GM23338 (cell line): ENCODE measurements around the gene NRBP1. TPM values are rescaled to one million over a fixed set of nuclear protein-coding genes. Genes with fewer than 3 reads are reported as not detected.

Experiments
- ATAC-seq: fragments of 200-7000 bp; cut with Tn5 transposase; 3 replicates; pipeline ENCODE4 v1.9.1; 2020
- DNase-seq: peaks from one replicate; pipeline ENCODE4 v3.0.0-alpha.2; 2015; ENCODE audit warnings: low spot score
- H2AFZ ChIP-seq: fragments of 200-600 bp; sonication (generic); 2 replicates; pipeline ENCODE4 v1.8.0; 2016; ENCODE audit warnings: antibody characterized with exemption, mild to moderate bottlenecking, moderate library complexity
- H3F3A ChIP-seq: fragments of 200-600 bp; sonication (generic); replicated peaks from 2 replicates; pipeline ENCODE4 v1.8.0; 2017; ENCODE audit warnings: antibody characterized with exemption, mixed run types, low read depth
- H3K27ac ChIP-seq: fragments of 200-600 bp; sonication (generic); 2 replicates; pipeline ENCODE4 v1.6.1; 2016; ENCODE audit warnings: low read depth
- H3K27me3 ChIP-seq: fragments of 200-600 bp; sonication (generic); 2 replicates; pipeline ENCODE4 v1.8.0; 2016; ENCODE audit warnings: mild to moderate bottlenecking, mixed run types, moderate library complexity; ENCODE audit not compliant: insufficient read depth
- H3K36me3 ChIP-seq: fragments of 200-600 bp; sonication (generic); 2 replicates; pipeline ENCODE4 v1.8.0; 2016; ENCODE audit warnings: mild to moderate bottlenecking; ENCODE audit not compliant: insufficient read depth
- H3K4me1 ChIP-seq: fragments of 200-600 bp; sonication (generic); 2 replicates; pipeline ENCODE4 v1.8.0; 2016; ENCODE audit warnings: mild to moderate bottlenecking, moderate library complexity; ENCODE audit not compliant: insufficient read depth
- H3K4me2 ChIP-seq: fragments of 200-600 bp; sonication (generic); 2 replicates; pipeline ENCODE4 v1.7.1; 2017; ENCODE audit warnings: mixed run types
- H3K4me3 ChIP-seq: fragments of 200-600 bp; sonication (generic); 2 replicates; pipeline ENCODE4 v1.6.1; 2016; ENCODE audit warnings: mixed run types
- H3K79me2 ChIP-seq: fragments of 200-600 bp; sonication (generic); replicated peaks from 2 replicates; pipeline ENCODE4 v1.8.0; 2017; ENCODE audit warnings: mild to moderate bottlenecking; ENCODE audit not compliant: insufficient read depth
- H3K9me2 ChIP-seq: fragments of 200-600 bp; sonication (generic); 2 replicates; pipeline ENCODE4 v1.8.0; 2017; ENCODE audit not compliant: insufficient read depth
- H4K20me1 ChIP-seq: fragments of 200-600 bp; sonication (generic); replicated peaks from 2 replicates; pipeline ENCODE4 v1.8.0; 2017; ENCODE audit warnings: mild to moderate bottlenecking; ENCODE audit not compliant: insufficient read depth
- H3K27ac Mint-ChIP-seq: 2 replicates; pipeline ENCODE4 v1.8.0; 2020; ENCODE audit warnings: inconsistent platforms, mild to moderate bottlenecking, moderate library complexity, mixed read lengths
- H3K27me3 Mint-ChIP-seq: 3 replicates; pipeline ENCODE4 v1.8.0; 2022; ENCODE audit warnings: low read depth, mild to moderate bottlenecking, moderate library complexity, mixed read lengths, inconsistent platforms; ENCODE audit not compliant: insufficient read depth, poor library complexity
- H3K36me3 Mint-ChIP-seq: 3 replicates; pipeline ENCODE4 v1.8.0; 2021; ENCODE audit warnings: low read depth, mild to moderate bottlenecking, inconsistent platforms, moderate library complexity, mixed read lengths
- H3K4me1 Mint-ChIP-seq: 3 replicates; pipeline ENCODE4 v1.8.0; 2020; ENCODE audit warnings: mild to moderate bottlenecking, inconsistent platforms, mixed read lengths
- H3K4me3 Mint-ChIP-seq: 3 replicates; pipeline ENCODE4 v1.8.0; 2021; ENCODE audit warnings: moderate library complexity, mild to moderate bottlenecking, inconsistent platforms, mixed read lengths
- H3K9me3 Mint-ChIP-seq: 3 replicates; pipeline ENCODE4 v1.8.0; 2020; ENCODE audit warnings: moderate library complexity, mild to moderate bottlenecking, inconsistent platforms, mixed read lengths
- CREB1 ChIP-seq: fragments of 250-450 bp; sonication (Bioruptor Pico); IDR thresholded peaks from 2 replicates; pipeline ENCODE4 v1.5.0; 2020; ENCODE audit warnings: low read depth, mild to moderate bottlenecking, moderate library complexity
- EZH2phosphoT487 ChIP-seq: fragments of 200-600 bp; sonication (generic); IDR thresholded peaks from one replicate; pipeline ENCODE4 v1.8.1; 2018; ENCODE audit warnings: antibody characterized with exemption; ENCODE audit not compliant: unreplicated experiment
- POLR2AphosphoS5 ChIP-seq: IDR thresholded peaks from 2 replicates; pipeline ENCODE4 v1.6.1; 2016; ENCODE audit warnings: antibody characterized with exemption, low read depth
- STAT1 ChIP-seq: IDR thresholded peaks from one replicate; pipeline ENCODE4 v1.6.1; 2016; ENCODE audit warnings: antibody characterized with exemption; ENCODE audit not compliant: unreplicated experiment
- ZNF114 ChIP-seq: fragments of 250-450 bp; sonication (Bioruptor Pico); IDR thresholded peaks from 2 replicates; pipeline ENCODE4 v1.5.0; 2020; ENCODE audit warnings: mild to moderate bottlenecking, moderate library complexity
- ZNF462 ChIP-seq: fragments of 250-450 bp; sonication (Bioruptor Pico); IDR thresholded peaks from 2 replicates; pipeline ENCODE4 v1.5.0; 2020; ENCODE audit warnings: mild to moderate bottlenecking, moderate library complexity
- polyA plus RNA-seq: library from polyadenylated mRNA; unstranded; fragments of >200 nt; fragmentation: Nextera tagmentation; extraction: Ambion mirVana; gene quantifications from 2 replicates; pipeline ENCODE4 v1.2.1, GENCODE V29; 2016
- total RNA-seq: library from RNA; depleted of rRNA; stranded (reverse); fragments of >200 nt; shearing (Covaris generic); gene quantifications from 2 replicates; pipeline ENCODE4 v1.2.3, GENCODE V29; 2014
- TF ChIP-seq, protein P1 (sequence below): IDR thresholded peaks from 2 replicates; pipeline ENCODE4 v1.6.1; 2016; ENCODE audit warnings: antibody characterized with exemption
- TF ChIP-seq, protein P2 (sequence below), 2 experiments: fragments of 200-600 bp in 1 of 2; sonication (generic) in 1 of 2; conservative IDR thresholded peaks; 2 replicates each; pipeline versions ENCODE4 v1.5.1 to v1.6.1; 2016 to 2017; ENCODE audit warnings: antibody characterized with exemption in 2 of 2, low read depth in 2 of 2, mild to moderate bottlenecking in 2 of 2, moderate library complexity in 1 of 2

NRBP1 gene
- total and polyA plus RNA-seq, 2 experiments from 2014 or later, result 75.0 to 128 TPM

GRCh38 chr2:27379383-27379835, 49.0 kb upstream of the NRBP1 start (continued):
- TF ChIP-seq ZNF462 (CRISPR knock-in tag) (no peak), POLR2AphosphoS5 (peak; percentile 18; the same call in 1 of the 2 replicates)

GRCh38 chr2:27379836-27380625, 48.4 kb upstream of the NRBP1 start:
- peaks cover 48% of the 10 kb centered on the region for H3K36me3 ChIP-seq
- no peaks in the 10 kb centered on the region for H3K27me3 ChIP-seq
- H3K9me2 ChIP-seq, result no peaks in the 10 kb centered on the region
- Mint-ChIP-seq H3K36me3 (peaks cover 77% of the 10 kb centered on the region), H3K27me3 (peaks cover 27% of the 10 kb centered on the region), H3K4me3 (peak overlapping the region; percentile 90), H3K4me1 (peaks cover 17% of the 10 kb centered on the region), H3K9me3 (no peaks in the 10 kb centered on the region), H3K27ac (peak overlapping the region; percentile 96)
- peak; percentile 42 for DNase-seq
- peaks cover 7% of the 10 kb centered on the region for H3K4me1 ChIP-seq
- H3K4me3 ChIP-seq, result peak overlapping the region; percentile 99
- H3F3A ChIP-seq, result peaks cover 43% of the 10 kb centered on the region
- H4K20me1 ChIP-seq, result no peaks in the 10 kb centered on the region; the same call in none of the 2 replicates
- H3K27ac ChIP-seq, result peak overlapping the region; percentile 99
- ATAC-seq, result no peak
- peak overlapping the region; percentile 99 for H3K4me2 ChIP-seq
- H2AFZ ChIP-seq, result 0 out of 2 replicates have a peak overlapping the region, but pooled peaks have one; percentile 38
- peaks cover 14% of the 10 kb centered on the region for H3K79me2 ChIP-seq
- TF ChIP-seq CREB1 (CRISPR knock-in tag) (no peak), EZH2phosphoT487 (no peak), STAT1 (no peak), POLR2AphosphoS5 (no peak), ZNF114 (CRISPR knock-in tag) (no peak)
- TF ChIP-seq, protein P1, sequence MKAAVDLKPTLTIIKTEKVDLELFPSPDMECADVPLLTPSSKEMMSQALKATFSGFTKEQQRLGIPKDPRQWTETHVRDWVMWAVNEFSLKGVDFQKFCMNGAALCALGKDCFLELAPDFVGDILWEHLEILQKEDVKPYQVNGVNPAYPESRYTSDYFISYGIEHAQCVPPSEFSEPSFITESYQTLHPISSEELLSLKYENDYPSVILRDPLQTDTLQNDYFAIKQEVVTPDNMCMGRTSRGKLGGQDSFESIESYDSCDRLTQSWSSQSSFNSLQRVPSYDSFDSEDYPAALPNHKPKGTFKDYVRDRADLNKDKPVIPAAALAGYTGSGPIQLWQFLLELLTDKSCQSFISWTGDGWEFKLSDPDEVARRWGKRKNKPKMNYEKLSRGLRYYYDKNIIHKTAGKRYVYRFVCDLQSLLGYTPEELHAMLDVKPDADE, result no peak
- TF ChIP-seq, protein P2, sequence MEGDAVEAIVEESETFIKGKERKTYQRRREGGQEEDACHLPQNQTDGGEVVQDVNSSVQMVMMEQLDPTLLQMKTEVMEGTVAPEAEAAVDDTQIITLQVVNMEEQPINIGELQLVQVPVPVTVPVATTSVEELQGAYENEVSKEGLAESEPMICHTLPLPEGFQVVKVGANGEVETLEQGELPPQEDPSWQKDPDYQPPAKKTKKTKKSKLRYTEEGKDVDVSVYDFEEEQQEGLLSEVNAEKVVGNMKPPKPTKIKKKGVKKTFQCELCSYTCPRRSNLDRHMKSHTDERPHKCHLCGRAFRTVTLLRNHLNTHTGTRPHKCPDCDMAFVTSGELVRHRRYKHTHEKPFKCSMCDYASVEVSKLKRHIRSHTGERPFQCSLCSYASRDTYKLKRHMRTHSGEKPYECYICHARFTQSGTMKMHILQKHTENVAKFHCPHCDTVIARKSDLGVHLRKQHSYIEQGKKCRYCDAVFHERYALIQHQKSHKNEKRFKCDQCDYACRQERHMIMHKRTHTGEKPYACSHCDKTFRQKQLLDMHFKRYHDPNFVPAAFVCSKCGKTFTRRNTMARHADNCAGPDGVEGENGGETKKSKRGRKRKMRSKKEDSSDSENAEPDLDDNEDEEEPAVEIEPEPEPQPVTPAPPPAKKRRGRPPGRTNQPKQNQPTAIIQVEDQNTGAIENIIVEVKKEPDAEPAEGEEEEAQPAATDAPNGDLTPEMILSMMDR (conservative IDR thresholded peaks at IDR 0.05; ENCODE audit: low read depth in 2 of 2), result no peak
